Lower leg skin (tissue), 3 donors: ENCODE results near the gene ARL5C.

ENCODE experiments used
- CTCF ChIP-seq, 3 donors: fragments of 450-650 bp; IDR thresholded peaks; one replicate each; pipeline ENCODE4 v1.5.1; 2016; ENCODE audit warnings: antibody characterized with exemption in 3 of 3, mild to moderate bottlenecking in 3 of 3, moderate library complexity in 2 of 3
- POLR2A ChIP-seq, 2 donors: fragments of 450-650 bp; IDR thresholded peaks; one replicate each; pipeline ENCODE4 v1.6.1; 2016 to 2017; ENCODE audit warnings: antibody characterized with exemption in 2 of 2, mild to moderate bottlenecking in 1 of 2, moderate library complexity in 1 of 2

GRCh38 chr17:39141915-39142664 is 23.9 kb downstream of the ARL5C start:
- TF ChIP-seq CTCF (IDR thresholded peaks at IDR 0.05), result no peak
- no peak for TF ChIP-seq POLR2A (IDR thresholded peaks at IDR 0.05)
